Measurements from ENCODE around the gene GLOD5. TPM values are rescaled to one million over a fixed set of nuclear protein-coding genes. Genes with fewer than 3 reads are reported as not detected.

Gene GLOD5
- polyA plus RNA-seq, 2 of the 4 experiments (the other 2 are of a cell fraction) = not detected

DNA sequence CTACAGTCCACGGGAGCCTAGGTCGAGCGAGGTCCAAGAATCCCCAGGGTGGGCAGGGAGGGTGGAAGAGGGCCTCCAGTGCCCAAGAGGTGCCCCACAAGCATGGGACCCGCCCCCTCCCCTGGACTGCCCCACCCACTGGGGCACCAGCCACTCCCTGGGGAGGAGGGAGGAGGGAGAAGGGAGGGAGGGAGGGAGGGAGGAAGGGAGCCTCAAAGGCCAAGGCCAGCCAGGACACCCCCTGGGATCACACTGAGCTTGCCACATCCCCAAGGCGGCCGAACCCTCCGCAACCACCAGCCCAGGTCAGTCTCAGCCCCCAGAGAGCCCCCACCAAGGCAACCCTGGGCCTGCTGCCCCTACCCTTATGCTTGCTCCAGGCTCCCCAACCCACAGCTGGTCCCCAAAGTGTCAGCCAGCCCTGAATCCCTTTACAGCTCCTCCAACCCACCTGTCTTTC lies 24.8 kb downstream of the GLOD5 start, which contains the start of gene GATA1:
Gene GATA1 (plus strand): TSS at position 250 of the 460 bp plus-strand sequence. CDS start 4,520 bp downstream, outside the sequence.
- CTCF ChIA-PET = no interaction called here
- POLR2A ChIA-PET = no interaction called here
- Histone ChIP-seq H3K9me3 (no peaks in the 10 kb centered on the region), H3K27ac (no peak within 1 kb of the TSS), H3K4me3 (no peak within 1 kb of the TSS), H3K4me1 (no peaks in the 10 kb centered on the region), H3K4me2 (no peak within 1 kb of the TSS)
- ATAC-seq = no peak
- WGBS (ENCODE audit: missing lambda C conversion rate) = 76% methylated on average over 4 of the region's 7 CpGs
- no peak for TF ChIP-seq RARB (CRISPR knock-in tag; IDR thresholded peaks at IDR 0.05)
- no peak for TF ChIP-seq EP300 (IDR thresholded peaks at IDR 0.05)
- no peak for TF ChIP-seq NR3C1 (IDR thresholded peaks at IDR 0.05)
- no peak for TF ChIP-seq EHMT2 (IDR thresholded peaks at IDR 0.05; ENCODE audit: low read depth)
- TF ChIP-seq HEYL (CRISPR knock-in tag; IDR thresholded peaks at IDR 0.05) = no peak
- TF ChIP-seq RAD21 (conservative IDR thresholded peaks at IDR 0.05 in 1 of 2, IDR thresholded peaks at IDR 0.05 in 1 of 2) = no peak
- no peak for TF ChIP-seq HDAC2 (IDR thresholded peaks at IDR 0.05)
- TF ChIP-seq, protein P1, sequence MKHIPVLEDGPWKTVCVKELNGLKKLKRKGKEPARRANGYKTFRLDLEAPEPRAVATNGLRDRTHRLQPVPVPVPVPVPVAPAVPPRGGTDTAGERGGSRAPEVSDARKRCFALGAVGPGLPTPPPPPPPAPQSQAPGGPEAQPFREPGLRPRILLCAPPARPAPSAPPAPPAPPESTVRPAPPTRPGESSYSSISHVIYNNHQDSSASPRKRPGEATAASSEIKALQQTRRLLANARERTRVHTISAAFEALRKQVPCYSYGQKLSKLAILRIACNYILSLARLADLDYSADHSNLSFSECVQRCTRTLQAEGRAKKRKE (CRISPR knock-in tag; IDR thresholded peaks at IDR 0.05; ENCODE audit: low read depth) = no peak
- no peak for TF ChIP-seq TFCP2L1 (CRISPR knock-in tag; IDR thresholded peaks at IDR 0.05)
- TF ChIP-seq BCL3 (IDR thresholded peaks at IDR 0.05) = no peak
- no peak for TF ChIP-seq NPAS2 (CRISPR knock-in tag; IDR thresholded peaks at IDR 0.05; ENCODE audit: borderline replicate concordance)
- no peak for TF ChIP-seq KDM5A (IDR thresholded peaks at IDR 0.05)
- TF ChIP-seq MAX (IDR thresholded peaks at IDR 0.05) = no peak
- no peak for TF ChIP-seq HES2 (IDR thresholded peaks at IDR 0.05)
- FAIRE-seq = no peak
- DNase-seq (ENCODE audit: low read depth in 1 of 2, low spot score in 1 of 2) = no peak

GRCh38 chrX:48786825-48787504 lies 25.4 kb downstream of the GLOD5 start:
- Histone ChIP-seq H3K4me3 (no peak overlapping the region), H3K27ac (no peak overlapping the region), H3K4me2 (no peak overlapping the region), H3K9me3 (no peaks in the 10 kb centered on the region), H3K4me1 (no peaks in the 10 kb centered on the region)
- TF ChIP-seq, protein P1 (CRISPR knock-in tag; IDR thresholded peaks at IDR 0.05; ENCODE audit: low read depth) = no peak
- TF ChIP-seq CBX8 (IDR thresholded peaks at IDR 0.05) (no peak), RNF2 (IDR thresholded peaks at IDR 0.05; ENCODE audit: borderline replicate concordance, low read depth) (no peak), CBX2 (IDR thresholded peaks at IDR 0.05; ENCODE audit: borderline replicate concordance, low read depth) (no peak), HOXB5 (CRISPR knock-in tag; IDR thresholded peaks at IDR 0.05) (no peak), POLR2A (IDR thresholded peaks at IDR 0.05; ENCODE audit: low read length) (no peak), SMC3 (IDR thresholded peaks at IDR 0.05) (no peak), RAD21 (conservative IDR thresholded peaks at IDR 0.05 in 1 of 2, IDR thresholded peaks at IDR 0.05 in 1 of 2) (no peak), PHF8 (IDR thresholded peaks at IDR 0.05; ENCODE audit: borderline replicate concordance, low read depth) (no peak), JUNB (IDR thresholded peaks at IDR 0.05) (no peak)
- TF ChIP-seq, protein P2, sequence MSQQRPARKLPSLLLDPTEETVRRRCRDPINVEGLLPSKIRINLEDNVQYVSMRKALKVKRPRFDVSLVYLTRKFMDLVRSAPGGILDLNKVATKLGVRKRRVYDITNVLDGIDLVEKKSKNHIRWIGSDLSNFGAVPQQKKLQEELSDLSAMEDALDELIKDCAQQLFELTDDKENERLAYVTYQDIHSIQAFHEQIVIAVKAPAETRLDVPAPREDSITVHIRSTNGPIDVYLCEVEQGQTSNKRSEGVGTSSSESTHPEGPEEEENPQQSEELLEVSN (IDR thresholded peaks at IDR 0.05; ENCODE audit: borderline replicate concordance, low read depth) = no peak
- CTCF ChIA-PET = no interaction called here
- no peak for FAIRE-seq
- POLR2A ChIA-PET = no interaction called here
- DNase-seq (ENCODE audit: low read depth in 1 of 2, low spot score in 1 of 2) = no peak
- ATAC-seq = no peak
- 30% methylated on average over 6 of the region's 6 CpGs for WGBS (ENCODE audit: missing lambda C conversion rate)
